IMR-90 (cell line): ENCODE measurements around the gene VPS35. TPM values are rescaled to one million over a fixed set of nuclear protein-coding genes. Genes with fewer than 3 reads are reported as not detected.
A peak's percentile ranks its signal among the peaks of the same experiment; 100 is the strongest.
"Not testable (repeated sequence)": the region's sequence is repeated elsewhere in the genome, so short reads cannot be mapped to it uniquely, and the experiment has no call there.

Source experiments
- ATAC-seq: fragments of 200-7000 bp; cut with Tn5 transposase; 2 replicates; pipeline ENCODE4 v1.9.1; 2020; ENCODE audit warnings: low read depth, mild to moderate bottlenecking, moderate library complexity
- BruUV-seq: library from RNA; stranded (reverse); fragments of 400-500 nt; replicated peaks from 2 replicates; lab custom pipeline; 2021; lab: Mats Ljungman, UMichigan
- CTCF ChIA-PET: fragments of 300-600 bp; formaldehyde crosslinking; extraction: SDS; loops from one replicate; lab custom pipeline; 2021; ENCODE audit warnings: antibody characterized with exemption; lab: Yijun Ruan, JAX
- POLR2A ChIA-PET: fragments of 300-600 bp; sonication (Branson Sonifier 250); formaldehyde crosslinking; loops from one replicate; lab custom pipeline; 2022; ENCODE audit warnings: antibody characterized with exemption; ENCODE audit not compliant: unreplicated experiment; lab: Charles Lee
- DNase-seq: peaks from one replicate; pipeline ENCODE4 v3.0.0; 2013
- H2AFZ ChIP-seq: replicated peaks from 2 replicates; pipeline ENCODE3; 2013; ENCODE audit warnings: low read length, mild to moderate bottlenecking; ENCODE audit not compliant: poor library complexity
- H2AK5ac ChIP-seq: 2 replicates; pipeline ENCODE4 v1.6.1; 2013; ENCODE audit warnings: low read depth, low read length, inconsistent platforms
- H2AK9ac ChIP-seq: replicated peaks from 2 replicates; pipeline ENCODE3; 2013; ENCODE audit warnings: mild to moderate bottlenecking, low read depth, low read length, moderate library complexity; ENCODE audit not compliant: poor library complexity
- H2BK120ac ChIP-seq: 2 replicates; pipeline ENCODE4 v1.6.1; 2013; ENCODE audit warnings: low read depth, low read length, inconsistent platforms
- H2BK15ac ChIP-seq: 3 replicates; pipeline ENCODE4 v1.6.1; 2013; ENCODE audit warnings: low read depth, low read length, inconsistent platforms
- H2BK20ac ChIP-seq: 2 replicates; pipeline ENCODE4 v1.6.1; 2013; ENCODE audit warnings: low read depth, mild to moderate bottlenecking, inconsistent platforms, low read length, moderate library complexity
- H2BK5ac ChIP-seq: 2 replicates; pipeline ENCODE4 v1.6.1; 2013; ENCODE audit warnings: mild to moderate bottlenecking, low read depth, low read length, inconsistent platforms; ENCODE audit not compliant: poor library complexity, severe bottlenecking
- H3K14ac ChIP-seq: replicated peaks from 2 replicates; pipeline ENCODE4 v1.6.1; 2013; ENCODE audit warnings: low read depth, low read length, inconsistent platforms
- H3K18ac ChIP-seq: 2 replicates; pipeline ENCODE4 v1.6.1; 2013; ENCODE audit warnings: low read depth, low read length, control low read depth
- H3K23ac ChIP-seq: 2 replicates; pipeline ENCODE4 v1.6.1; 2013; ENCODE audit warnings: low read depth, low read length, inconsistent platforms
- H3K27ac ChIP-seq: 2 replicates; pipeline ENCODE4 v1.5.1; 2013; ENCODE audit warnings: mild to moderate bottlenecking, control low read depth, low read length; ENCODE audit not compliant: insufficient read depth
- H3K27me3 ChIP-seq: 2 replicates; pipeline ENCODE4 v1.6.1; 2013; ENCODE audit warnings: low read length; ENCODE audit not compliant: control insufficient read depth, insufficient read depth
- H3K36me3 ChIP-seq: 2 replicates; pipeline ENCODE4 v1.6.1; 2013; ENCODE audit warnings: low read length, mixed read lengths; ENCODE audit not compliant: control insufficient read depth, insufficient read depth
- H3K4ac ChIP-seq: 2 replicates; pipeline ENCODE4 v1.6.1; 2013; ENCODE audit warnings: low read depth, low read length, inconsistent platforms
- H3K4me1 ChIP-seq: 2 replicates; pipeline ENCODE4 v1.6.1; 2013; ENCODE audit warnings: low read length, mixed read lengths; ENCODE audit not compliant: control insufficient read depth, insufficient read depth
- H3K4me2 ChIP-seq: 2 replicates; pipeline ENCODE4 v1.6.1; 2013; ENCODE audit warnings: low read depth, mild to moderate bottlenecking, control low read depth, low read length, moderate library complexity
- H3K4me3 ChIP-seq: 2 replicates; pipeline ENCODE4 v1.5.1; 2013; ENCODE audit warnings: low read depth, mild to moderate bottlenecking, control low read depth, low read length, moderate library complexity; ENCODE audit not compliant: insufficient read depth
- H3K56ac ChIP-seq: 2 replicates; pipeline ENCODE4 v1.6.1; 2013; ENCODE audit warnings: low read length, inconsistent platforms; ENCODE audit not compliant: insufficient read depth; ENCODE audit errors: extremely low read depth
- H3K79me1 ChIP-seq, 2 experiments: 2 replicates each; pipeline ENCODE4 v1.6.1; 2013; ENCODE audit warnings: low read length in 2 of 2, inconsistent platforms in 1 of 2, low read depth in 1 of 2
- H3K9ac ChIP-seq: 2 replicates; pipeline ENCODE4 v1.6.1; 2013; ENCODE audit warnings: low read depth, low read length, control low read depth
- H3K9me1 ChIP-seq: 2 replicates; pipeline ENCODE4 v1.6.1; 2013; ENCODE audit warnings: low read length, inconsistent platforms; ENCODE audit not compliant: insufficient read depth
- H3K9me3 ChIP-seq: 2 replicates; pipeline ENCODE4 v1.6.1; 2013; ENCODE audit warnings: low read length; ENCODE audit not compliant: control insufficient read depth, insufficient read depth
- H4K20me1 ChIP-seq: 2 replicates; pipeline ENCODE4 v1.6.1; 2013; ENCODE audit warnings: low read length, inconsistent platforms; ENCODE audit not compliant: insufficient read depth
- H4K5ac ChIP-seq: 2 replicates; pipeline ENCODE4 v1.6.1; 2013; ENCODE audit warnings: mild to moderate bottlenecking, low read depth, low read length, control low read depth
- H4K8ac ChIP-seq, 2 experiments: 2 replicates each; pipeline ENCODE4 v1.6.1; 2013; ENCODE audit warnings: low read depth in 2 of 2, low read length in 2 of 2, control low read depth in 1 of 2, inconsistent platforms in 1 of 2
- H4K91ac ChIP-seq: 2 replicates; pipeline ENCODE4 v1.6.1; 2013; ENCODE audit warnings: low read depth, low read length, inconsistent platforms; ENCODE audit not compliant: insufficient read depth
- WGBS, 2 experiments: methylation state at CpG; one replicate each; pipeline versions ENCODE4 v1.1.5 to v1.1.7; 2013; ENCODE audit warnings: missing lambda C conversion rate in 2 of 2; ENCODE audit not compliant: insufficient read length in 1 of 2; ENCODE audit errors: extremely low coverage in 2 of 2; 5-methylcytosine and 5-hydroxymethylcytosine counted together
- dilution Hi-C: fragments of 300-500 bp; cut with HindIII; formaldehyde crosslinking; loops from one replicate; pipeline ENCODE4 v1.14.3; 2018; ENCODE audit warnings: low sequenced_read_pairs; ENCODE audit not compliant: unreplicated experiment
- in situ Hi-C: fragments of 300-500 bp; cut with MboI; formaldehyde crosslinking; loops from 3 replicates; pipeline ENCODE4 v1.14.3; 2019; ENCODE audit warnings: low sequenced_read_pairs, inconsistent platforms, mixed read lengths
- intact Hi-C: fragments of 100-400 bp; cut with micrococcal nuclease; formaldehyde crosslinking; loops from 2 replicates; pipeline ENCODE4 v1.10.0; 2022
- polyA plus RNA-seq, 3 experiments: library from polyadenylated mRNA; depleted of rRNA; stranded (reverse); fragments of >200 nt; gene quantifications; 2 replicates each; pipeline ENCODE4 v1.2.3, GENCODE V29; 2012; ENCODE audit warnings: low replicate concordance in 1 of 3
- total RNA-seq: library from RNA; depleted of rRNA; stranded (reverse); fragments of >200 nt; gene quantifications from 2 replicates; pipeline ENCODE4 v1.2.3, GENCODE V29; 2012

The VPS35 gene
- total and polyA plus RNA-seq, 2 of the 4 experiments (the other 2 are of a cell fraction) = 42.3 to 89.4 TPM

GRCh38 chr16:46623707-46624106 lies 65.3 kb downstream of the VPS35 start:
- ATAC-seq, in situ Hi-C loops, H3K9ac ChIP-seq, H3K23ac ChIP-seq, H4K91ac ChIP-seq, H3K27ac ChIP-seq, H4K5ac ChIP-seq, H3K14ac ChIP-seq, BruUV-seq, H3K4me2 ChIP-seq, H2BK5ac ChIP-seq, H2BK20ac ChIP-seq, H4K8ac ChIP-seq, H3K36me3 ChIP-seq, POLR2A ChIA-PET, H2AFZ ChIP-seq, H2AK9ac ChIP-seq, CTCF ChIA-PET, H3K9me1 ChIP-seq, dilution Hi-C loops, H2AK5ac ChIP-seq, H3K9me3 ChIP-seq, H3K27me3 ChIP-seq, intact Hi-C loops, H2BK120ac ChIP-seq, H3K4me1 ChIP-seq, H3K79me1 ChIP-seq, H4K20me1 ChIP-seq, H2BK15ac ChIP-seq, H3K56ac ChIP-seq, H3K4ac ChIP-seq, DNase-seq, H3K4me3 ChIP-seq, H3K18ac ChIP-seq: not testable (repeated sequence)
- no CpG with 5 or more reads among the region's 6 CpGs for WGBS, 2 experiments

GRCh38 chr16:46623246-46623645 lies 65.7 kb downstream of the VPS35 start:
- in situ Hi-C loops, H3K4me2 ChIP-seq, H3K27ac ChIP-seq, H4K5ac ChIP-seq, H3K36me3 ChIP-seq, H3K9me1 ChIP-seq, H2AK9ac ChIP-seq, H3K27me3 ChIP-seq, intact Hi-C loops, H4K8ac ChIP-seq, POLR2A ChIA-PET, DNase-seq, H2AK5ac ChIP-seq, H3K56ac ChIP-seq, H2AFZ ChIP-seq, CTCF ChIA-PET, H3K23ac ChIP-seq, H3K9ac ChIP-seq, H2BK120ac ChIP-seq, H3K4me3 ChIP-seq, H3K9me3 ChIP-seq, dilution Hi-C loops, H3K18ac ChIP-seq, H2BK15ac ChIP-seq, H4K91ac ChIP-seq, H3K4ac ChIP-seq, H2BK20ac ChIP-seq, H3K14ac ChIP-seq, H2BK5ac ChIP-seq, H3K4me1 ChIP-seq, BruUV-seq, H4K20me1 ChIP-seq: not testable (repeated sequence)
- peak; percentile 46 for ATAC-seq
- WGBS, 2 experiments = no CpG with 5 or more reads among the region's 8 CpGs
- peaks cover 7 to 12% of the 10 kb centered on the region in 2 experiments; a peak in 2 of 4 replicates for H3K79me1 ChIP-seq
